GM12878 (cell line): ENCODE data around the gene FAP. TPM values are rescaled to one million over a fixed set of nuclear protein-coding genes. Genes with fewer than 3 reads are reported as not detected.

Experiments
- ATAC-seq: fragments of 200-7000 bp; cut with Tn5 transposase; 3 replicates; pipeline ENCODE4 v1.9.1; 2020; ENCODE audit warnings: mild to moderate bottlenecking, moderate library complexity
- BruUV-seq: library from RNA; stranded (reverse); fragments of 400-500 nt; replicated peaks from 2 replicates; lab custom pipeline; 2021; lab: Mats Ljungman, UMichigan
- CTCF ChIA-PET: fragments of 300-600 bp; sonication (Branson Sonifier 250); formaldehyde crosslinking; extraction: SDS; loops from one replicate; lab custom pipeline; 2021; ENCODE audit warnings: inconsistent platforms; lab: Yijun Ruan, JAX
- POLR2A ChIA-PET: fragments of 350-600 bp; formaldehyde crosslinking; extraction: SDS; loops from one replicate; lab custom pipeline; 2021; ENCODE audit warnings: inconsistent platforms; lab: Charles Lee
- RAD21 ChIA-PET: fragments of 300-600 bp; sonication (Branson Sonifier 250); formaldehyde crosslinking; loops from one replicate; lab custom pipeline; 2023; ENCODE audit warnings: antibody characterized with exemption; ENCODE audit not compliant: unreplicated experiment; lab: Charles Lee
- SMC1A ChIA-PET: fragments of 300-600 bp; sonication (Branson Sonifier 250); formaldehyde crosslinking; loops from one replicate; lab custom pipeline; 2023; ENCODE audit not compliant: unreplicated experiment, uncharacterized antibody; lab: Charles Lee
- DNase-seq: peaks from one replicate; pipeline ENCODE4 v3.0.0-alpha.2; 2011; ENCODE audit warnings: low read depth, low spot score
- FAIRE-seq: peaks from 3 replicates; lab custom pipeline; 2011; peaks lifted over from hg19 to GRCh38; lab: Jason Lieb, UNC
- H2AFZ ChIP-seq: 2 replicates; pipeline ENCODE4 v1.6.0; 2011; ENCODE audit warnings: low read depth, low read length, control low read depth; ENCODE audit not compliant: control insufficient read depth
- H3K27ac ChIP-seq: 2 replicates; pipeline ENCODE4 v1.5.1; 2011; ENCODE audit warnings: control low read depth; ENCODE audit not compliant: control insufficient read depth, insufficient read depth
- H3K27me3 ChIP-seq, 2 experiments: replicated peaks in 1 of 2; 2 replicates each; pipeline versions ENCODE4 v1.6.0 to v1.6.1; 2011; ENCODE audit warnings: low read length in 1 of 2; ENCODE audit not compliant: control insufficient read depth in 2 of 2, insufficient read depth in 2 of 2
- H3K36me3 ChIP-seq, 2 experiments: 2 replicates each; pipeline ENCODE4 v1.5.1; 2011; ENCODE audit warnings: low read length in 1 of 2; ENCODE audit not compliant: control insufficient read depth in 2 of 2, insufficient read depth in 2 of 2
- H3K4me1 ChIP-seq: 2 replicates; pipeline ENCODE4 v1.6.1; 2011; ENCODE audit warnings: mild to moderate bottlenecking, low read length, moderate library complexity, mixed read lengths; ENCODE audit not compliant: control insufficient read depth, insufficient read depth
- H3K4me2 ChIP-seq: 2 replicates; pipeline ENCODE4 v1.6.0; 2011; ENCODE audit warnings: control low read depth; ENCODE audit not compliant: control insufficient read depth, insufficient read depth
- H3K4me3 ChIP-seq: fragments of 200-600 bp; sonication (generic); 2 replicates; pipeline ENCODE4 v1.5.1; 2016
- H3K79me2 ChIP-seq: 2 replicates; pipeline ENCODE4 v1.6.0; 2011; ENCODE audit warnings: low read length; ENCODE audit not compliant: control insufficient read depth, insufficient read depth
- H3K9ac ChIP-seq: 2 replicates; pipeline ENCODE4 v1.8.0; 2011; ENCODE audit warnings: low read length, control low read depth, mixed read lengths; ENCODE audit not compliant: control insufficient read depth, insufficient read depth
- H3K9me3 ChIP-seq: replicated peaks from 3 replicates; pipeline ENCODE4 v1.5.1; 2011; ENCODE audit warnings: mild to moderate bottlenecking, low read length; ENCODE audit not compliant: control insufficient read depth, insufficient read depth
- H4K20me1 ChIP-seq: 2 replicates; pipeline ENCODE4 v1.6.0; 2011; ENCODE audit not compliant: control insufficient read depth, insufficient read depth
- ASH2L ChIP-seq: fragments of 300-600, 200-600 bp; sonication (generic); IDR thresholded peaks from 2 replicates; pipeline ENCODE4 v1.6.1; 2017; ENCODE audit warnings: low read depth, mild to moderate bottlenecking, borderline replicate concordance
- CBX5 ChIP-seq: sonication (generic); IDR thresholded peaks from 2 replicates; pipeline ENCODE4 v1.6.1; 2016; ENCODE audit warnings: low read depth, moderate library complexity, mild to moderate bottlenecking, inconsistent platforms
- HDGF ChIP-seq: fragments of 450-650 bp; IDR thresholded peaks from 2 replicates; pipeline ENCODE4 v1.6.1; 2016; ENCODE audit warnings: antibody characterized with exemption
- IKZF2 ChIP-seq, 2 experiments: fragments of 450-650 bp; IDR thresholded peaks; 2 replicates each; pipeline ENCODE4 v1.6.1; 2017; ENCODE audit warnings: mild to moderate bottlenecking in 2 of 2, moderate library complexity in 2 of 2
- IRF4 ChIP-seq: IDR thresholded peaks from 2 replicates; pipeline ENCODE4 v1.6.1; 2011; ENCODE audit warnings: low read depth, low read length
- JUND ChIP-seq: IDR thresholded peaks from 2 replicates; pipeline ENCODE4 v1.6.1; 2012; ENCODE audit warnings: low read depth, mild to moderate bottlenecking, low read length, improper control_type of control experiment, moderate library complexity
- RELA ChIP-seq: fragments of 450-650 bp; IDR thresholded peaks from 2 replicates; pipeline ENCODE4 v1.8.0; 2014; ENCODE audit warnings: borderline replicate concordance; ENCODE audit not compliant: partially characterized antibody
- SMAD1 ChIP-seq: fragments of 450-650 bp; IDR thresholded peaks from 2 replicates; pipeline ENCODE4 v1.6.1; 2018; ENCODE audit warnings: mild to moderate bottlenecking, low read depth; ENCODE audit not compliant: partially characterized antibody
- SMAD5 ChIP-seq: IDR thresholded peaks from 2 replicates; pipeline ENCODE4 v1.6.1; 2016; ENCODE audit warnings: antibody characterized with exemption, low read depth
- SRF ChIP-seq, 2 experiments: IDR thresholded peaks; 2 replicates each; pipeline ENCODE4 v1.6.1; 2011; ENCODE audit warnings: low read depth in 2 of 2, low read length in 2 of 2, mild to moderate bottlenecking in 1 of 2, moderate library complexity in 1 of 2
- TBL1XR1 ChIP-seq: IDR thresholded peaks from 2 replicates; pipeline ENCODE4 v1.6.1; 2012; ENCODE audit warnings: low read depth, low read length, improper control_type of control experiment
- WGBS: methylation state at CpG from one replicate; pipeline ENCODE4 v1.1.6; 2016; ENCODE audit warnings: low lambda C conversion rate; ENCODE audit not compliant: insufficient replicate concordance, insufficient coverage; ENCODE audit errors: missing lambda C conversion rate; 5-methylcytosine and 5-hydroxymethylcytosine counted together
- in situ Hi-C: fragments of 300-500 bp; cut with MboI; formaldehyde crosslinking; loops from 9 replicates; pipeline ENCODE4 v1.14.3; 2018; ENCODE audit warnings: mixed read lengths
- intact Hi-C: fragments of 100-400 bp; cut with micrococcal nuclease; formaldehyde crosslinking; loops from one replicate; pipeline ENCODE4 v1.14.2; 2022; ENCODE audit not compliant: unreplicated experiment
- polyA plus RNA-seq, 11 experiments: library from polyadenylated mRNA; depleted of rRNA in 4 of 11; unstranded in 6 of 11; stranded (reverse) in 5 of 11; fragments of >200 nt; fragmentation: Nextera tagmentation in 4 of 11; fragmentation: Illumina TruSeq in 1 of 11; extraction: Ambion mirVana in 4 of 11; extraction: Trizol in 1 of 11; gene quantifications; 1 replicate in 1 of 11; 2 replicates in 10 of 11; pipeline versions ENCODE4 v1.2.1 to v1.2.3, GENCODE V29; 2011 to 2016; ENCODE audit warnings: inconsistent platforms in 2 of 11, missing spikeins in 2 of 11, low read depth in 1 of 11
- total RNA-seq, 4 experiments: library from RNA; depleted of rRNA in 3 of 4; stranded (reverse); fragments of >200 nt in 3 of 4; fragmentation: Illumina TruSeq in 1 of 4; extraction: Trizol in 1 of 4; gene quantifications; 2 replicates each; pipeline versions ENCODE4 v1.2.1 to v1.2.3, GENCODE V29; 2013 to 2021
- TF ChIP-seq, protein P1 (sequence below): fragments of 450-650 bp; IDR thresholded peaks from 2 replicates; pipeline ENCODE4 v1.6.1; 2017; ENCODE audit warnings: mild to moderate bottlenecking, moderate library complexity
- TF ChIP-seq, protein P2 (sequence below): IDR thresholded peaks from 2 replicates; pipeline ENCODE4 v1.6.1; 2012; ENCODE audit warnings: low read depth, low read length, improper control_type of control experiment
- TF ChIP-seq, protein P3 (sequence below): IDR thresholded peaks from 2 replicates; pipeline ENCODE4 v1.6.1; 2011; ENCODE audit warnings: mild to moderate bottlenecking, low read depth, low read length, moderate library complexity; ENCODE audit not compliant: insufficient replicate concordance

FAP gene
- total and polyA plus RNA-seq, 10 of the 15 experiments (the other 5 are each of a cell fraction or from before 2014, with no cell fraction given): 0.16 TPM; not detected in 9

DNA sequence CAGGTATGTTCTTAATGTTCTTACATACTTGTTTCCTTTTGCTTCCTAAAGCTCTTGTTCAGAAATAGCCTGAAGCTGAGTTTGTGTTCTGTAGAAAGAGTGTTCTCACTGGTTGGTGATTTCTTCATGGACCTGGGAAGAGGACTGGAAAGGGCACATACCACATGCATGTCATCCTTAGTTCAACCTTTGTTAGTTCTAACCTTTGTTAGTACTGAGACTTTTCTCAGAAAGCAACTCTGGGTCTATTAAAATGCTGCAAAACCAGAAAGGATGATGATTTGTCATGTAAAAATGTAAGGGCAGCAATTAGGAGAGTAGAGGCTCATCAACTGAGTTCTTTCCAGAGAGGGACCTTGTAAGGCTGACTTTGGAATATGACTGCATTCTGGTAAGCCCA, 2.5 kb upstream of the FAP start:
- in situ Hi-C loops: no loop called here
- DNase-seq (no peak), FAIRE-seq (no peak), ATAC-seq (no peak)
- intact Hi-C loops: no loop called here
- ChIA-PET POLR2A (no interaction called here), SMC1A (no interaction called here), CTCF (interaction anchor here (2.1 to 2.9 kb wide), 2 partner anchors 24 to 51 kb away, joined by 10 to 11 read pairs; no protein-coding TSS in a partner anchor), RAD21 (no interaction called here)
- Histone ChIP-seq H3K4me2 (no peak overlapping the region), H3K9me3 (no peaks in the 10 kb centered on the region), H3K4me1 (no peaks in the 10 kb centered on the region), H3K36me3 (no peaks in the 10 kb centered on the region), H3K27me3 (peaks cover 0 to 4% of the 10 kb centered on the region in 2 experiments; a peak in 2 of 4 replicates), H2AFZ (no peak overlapping the region), H3K9ac (no peak overlapping the region), H3K79me2 (no peaks in the 10 kb centered on the region), H3K4me3 (no peak overlapping the region), H3K27ac (no peak overlapping the region), H4K20me1 (no peaks in the 10 kb centered on the region)
- no TSS peak for BruUV-seq
- no peak for TF ChIP-seq HDGF

GRCh38 chr2:162245061-162245460, 1.8 kb upstream of the FAP start:
- Histone ChIP-seq H3K4me1 (no peaks in the 10 kb centered on the region), H3K36me3 (no peaks in the 10 kb centered on the region), H3K27me3 (peaks cover 0 to 4% of the 10 kb centered on the region in 2 experiments; a peak in 2 of 4 replicates), H3K4me3 (no peak overlapping the region), H3K27ac (no peak overlapping the region), H4K20me1 (no peaks in the 10 kb centered on the region), H3K9ac (no peak overlapping the region), H3K4me2 (no peak overlapping the region), H3K79me2 (no peaks in the 10 kb centered on the region), H2AFZ (no peak overlapping the region), H3K9me3 (no peaks in the 10 kb centered on the region)
- 0% methylated on average over 1 of the region's 1 CpG for WGBS
- ATAC-seq (no peak), DNase-seq (no peak), FAIRE-seq (no peak)
- ChIA-PET SMC1A (no interaction called here), POLR2A (no interaction called here), RAD21 (no interaction called here), CTCF (interaction anchor here (2.1 to 2.9 kb wide), 2 partner anchors 23 to 52 kb away, joined by 10 to 11 read pairs; no protein-coding TSS in a partner anchor)
- in situ Hi-C loops (no loop called here), intact Hi-C loops (no loop called here)
- BruUV-seq: no TSS peak
- no peak for TF ChIP-seq SRF (IDR thresholded peaks at IDR 0.05; ENCODE audit: low read depth in 2 of 2, low read length in 2 of 2)
- TF ChIP-seq IKZF2 (IDR thresholded peaks at IDR 0.05): no peak
- TF ChIP-seq TBL1XR1: no peak
- no peak for TF ChIP-seq SMAD5
- TF ChIP-seq, protein P1, sequence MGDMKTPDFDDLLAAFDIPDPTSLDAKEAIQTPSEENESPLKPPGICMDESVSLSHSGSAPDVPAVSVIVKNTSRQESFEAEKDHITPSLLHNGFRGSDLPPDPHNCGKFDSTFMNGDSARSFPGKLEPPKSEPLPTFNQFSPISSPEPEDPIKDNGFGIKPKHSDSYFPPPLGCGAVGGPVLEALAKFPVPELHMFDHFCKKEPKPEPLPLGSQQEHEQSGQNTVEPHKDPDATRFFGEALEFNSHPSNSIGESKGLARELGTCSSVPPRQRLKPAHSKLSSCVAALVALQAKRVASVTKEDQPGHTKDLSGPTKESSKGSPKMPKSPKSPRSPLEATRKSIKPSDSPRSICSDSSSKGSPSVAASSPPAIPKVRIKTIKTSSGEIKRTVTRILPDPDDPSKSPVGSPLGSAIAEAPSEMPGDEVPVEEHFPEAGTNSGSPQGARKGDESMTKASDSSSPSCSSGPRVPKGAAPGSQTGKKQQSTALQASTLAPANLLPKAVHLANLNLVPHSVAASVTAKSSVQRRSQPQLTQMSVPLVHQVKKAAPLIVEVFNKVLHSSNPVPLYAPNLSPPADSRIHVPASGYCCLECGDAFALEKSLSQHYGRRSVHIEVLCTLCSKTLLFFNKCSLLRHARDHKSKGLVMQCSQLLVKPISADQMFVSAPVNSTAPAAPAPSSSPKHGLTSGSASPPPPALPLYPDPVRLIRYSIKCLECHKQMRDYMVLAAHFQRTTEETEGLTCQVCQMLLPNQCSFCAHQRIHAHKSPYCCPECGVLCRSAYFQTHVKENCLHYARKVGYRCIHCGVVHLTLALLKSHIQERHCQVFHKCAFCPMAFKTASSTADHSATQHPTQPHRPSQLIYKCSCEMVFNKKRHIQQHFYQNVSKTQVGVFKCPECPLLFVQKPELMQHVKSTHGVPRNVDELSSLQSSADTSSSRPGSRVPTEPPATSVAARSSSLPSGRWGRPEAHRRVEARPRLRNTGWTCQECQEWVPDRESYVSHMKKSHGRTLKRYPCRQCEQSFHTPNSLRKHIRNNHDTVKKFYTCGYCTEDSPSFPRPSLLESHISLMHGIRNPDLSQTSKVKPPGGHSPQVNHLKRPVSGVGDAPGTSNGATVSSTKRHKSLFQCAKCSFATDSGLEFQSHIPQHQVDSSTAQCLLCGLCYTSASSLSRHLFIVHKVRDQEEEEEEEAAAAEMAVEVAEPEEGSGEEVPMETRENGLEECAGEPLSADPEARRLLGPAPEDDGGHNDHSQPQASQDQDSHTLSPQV: no peak
- no peak for TF ChIP-seq IRF4
- TF ChIP-seq, protein P2, sequence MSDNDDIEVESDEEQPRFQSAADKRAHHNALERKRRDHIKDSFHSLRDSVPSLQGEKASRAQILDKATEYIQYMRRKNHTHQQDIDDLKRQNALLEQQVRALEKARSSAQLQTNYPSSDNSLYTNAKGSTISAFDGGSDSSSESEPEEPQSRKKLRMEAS: no peak
- TF ChIP-seq SMAD1: no peak
- no peak for TF ChIP-seq ASH2L
- TF ChIP-seq JUND: no peak
- no peak for TF ChIP-seq CBX5
- TF ChIP-seq, protein P3, sequence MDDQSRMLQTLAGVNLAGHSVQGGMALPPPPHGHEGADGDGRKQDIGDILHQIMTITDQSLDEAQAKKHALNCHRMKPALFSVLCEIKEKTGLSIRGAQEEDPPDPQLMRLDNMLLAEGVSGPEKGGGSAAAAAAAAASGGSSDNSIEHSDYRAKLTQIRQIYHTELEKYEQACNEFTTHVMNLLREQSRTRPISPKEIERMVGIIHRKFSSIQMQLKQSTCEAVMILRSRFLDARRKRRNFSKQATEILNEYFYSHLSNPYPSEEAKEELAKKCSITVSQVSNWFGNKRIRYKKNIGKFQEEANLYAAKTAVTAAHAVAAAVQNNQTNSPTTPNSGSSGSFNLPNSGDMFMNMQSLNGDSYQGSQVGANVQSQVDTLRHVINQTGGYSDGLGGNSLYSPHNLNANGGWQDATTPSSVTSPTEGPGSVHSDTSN: no peak
- no peak for TF ChIP-seq RELA
